Ishikawa (cell line): ENCODE results near the gene ADAMTS1.

ENCODE experiments used
- CREB1 ChIP-seq: IDR thresholded peaks from 2 replicates; pipeline ENCODE4 v1.6.1; 2012; ENCODE audit warnings: low read depth
- EGR1 ChIP-seq: IDR thresholded peaks from 2 replicates; pipeline ENCODE4 v1.6.1; 2012
- MAX ChIP-seq: IDR thresholded peaks from 2 replicates; pipeline ENCODE4 v1.6.1; 2012
- TAF1 ChIP-seq: IDR thresholded peaks from 2 replicates; pipeline ENCODE4 v1.6.1; 2012; ENCODE audit warnings: low read depth, mild to moderate bottlenecking
- USF1 ChIP-seq: IDR thresholded peaks from 2 replicates; pipeline ENCODE4 v1.6.1; 2012
- YY1 ChIP-seq: IDR thresholded peaks from 2 replicates; pipeline ENCODE4 v1.6.1; 2012; ENCODE audit warnings: low read depth

GRCh38 chr21:26883768-26884167 is 38.6 kb upstream of the ADAMTS1 start:
- TF ChIP-seq CREB1 (no peak), EGR1 (no peak), USF1 (no peak), TAF1 (no peak), YY1 (no peak), MAX (no peak)
